ENCODE data around the gene HSPA5.
"Not testable (repeated sequence)": the region's sequence is repeated elsewhere in the genome, so short reads cannot be mapped to it uniquely, and the experiment has no call there.

Gene HSPA5

DNA sequence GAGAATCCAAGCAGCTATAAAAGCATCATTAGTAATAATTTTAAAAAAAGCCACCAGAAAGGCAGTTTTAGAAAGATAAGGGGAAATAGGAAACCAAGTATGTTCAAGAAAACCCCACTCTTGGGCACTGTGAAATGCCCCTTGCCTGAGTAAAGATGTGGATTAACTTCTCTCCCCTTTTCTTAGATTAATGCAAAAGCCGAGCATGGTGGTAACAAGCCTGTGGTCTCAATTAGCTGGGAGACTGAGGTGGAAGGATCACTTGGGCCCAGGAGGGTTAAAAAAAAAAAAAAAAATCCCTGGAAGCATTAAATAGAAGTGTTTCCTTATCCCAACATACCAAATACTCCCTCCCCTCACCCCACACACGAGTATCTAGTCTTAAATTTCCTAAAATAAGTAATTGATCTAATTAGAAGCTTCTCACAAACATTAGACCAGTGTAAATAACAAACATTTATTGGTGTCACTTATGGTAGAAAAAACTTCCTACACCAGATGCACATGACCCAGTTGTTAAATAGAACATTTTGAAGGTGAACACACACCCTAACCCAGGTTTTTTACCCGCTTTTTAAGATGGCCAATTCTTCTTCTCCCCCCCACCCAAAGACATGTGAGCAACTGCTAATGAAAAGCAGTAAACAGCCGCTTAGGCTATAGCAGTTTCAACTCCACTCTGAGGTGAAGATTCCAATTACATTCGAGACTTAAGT lies 5.2 kb downstream of the HSPA5 start:
- TF ChIP-seq, protein P1, sequence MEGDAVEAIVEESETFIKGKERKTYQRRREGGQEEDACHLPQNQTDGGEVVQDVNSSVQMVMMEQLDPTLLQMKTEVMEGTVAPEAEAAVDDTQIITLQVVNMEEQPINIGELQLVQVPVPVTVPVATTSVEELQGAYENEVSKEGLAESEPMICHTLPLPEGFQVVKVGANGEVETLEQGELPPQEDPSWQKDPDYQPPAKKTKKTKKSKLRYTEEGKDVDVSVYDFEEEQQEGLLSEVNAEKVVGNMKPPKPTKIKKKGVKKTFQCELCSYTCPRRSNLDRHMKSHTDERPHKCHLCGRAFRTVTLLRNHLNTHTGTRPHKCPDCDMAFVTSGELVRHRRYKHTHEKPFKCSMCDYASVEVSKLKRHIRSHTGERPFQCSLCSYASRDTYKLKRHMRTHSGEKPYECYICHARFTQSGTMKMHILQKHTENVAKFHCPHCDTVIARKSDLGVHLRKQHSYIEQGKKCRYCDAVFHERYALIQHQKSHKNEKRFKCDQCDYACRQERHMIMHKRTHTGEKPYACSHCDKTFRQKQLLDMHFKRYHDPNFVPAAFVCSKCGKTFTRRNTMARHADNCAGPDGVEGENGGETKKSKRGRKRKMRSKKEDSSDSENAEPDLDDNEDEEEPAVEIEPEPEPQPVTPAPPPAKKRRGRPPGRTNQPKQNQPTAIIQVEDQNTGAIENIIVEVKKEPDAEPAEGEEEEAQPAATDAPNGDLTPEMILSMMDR (IDR thresholded peaks at IDR 0.05; ENCODE audit: extremely low read depth, insufficient read depth, missing control alignments) = no peak
- in situ Hi-C loops (cut with MboI; ENCODE audit: low pct_unique_long_range_greater_than_20kb, low sequenced_read_pairs, unreplicated experiment) = no loop called here
- DNase-seq (ENCODE audit: low spot score) = no peak

GRCh38 chr9:125234099-125234498 lies 7.0 kb downstream of the HSPA5 start:
- DNase-seq (ENCODE audit: low spot score); in situ Hi-C loops (cut with MboI; ENCODE audit: low pct_unique_long_range_greater_than_20kb, low sequenced_read_pairs, unreplicated experiment): not testable (repeated sequence)

- DNase-seq (ENCODE audit: low spot score) = no peak
- in situ Hi-C loops (cut with MboI; ENCODE audit: low pct_unique_long_range_greater_than_20kb, low sequenced_read_pairs, unreplicated experiment) = no loop called here
- TF ChIP-seq, protein P1 (IDR thresholded peaks at IDR 0.05; ENCODE audit: extremely low read depth, insufficient read depth, missing control alignments) = no peak
These were observed 7.5 kb downstream of the HSPA5 start for GRCh38 chr9:125233678-125234077.

- DNase-seq (ENCODE audit: low spot score) = no peak
- in situ Hi-C loops (cut with MboI; ENCODE audit: low pct_unique_long_range_greater_than_20kb, low sequenced_read_pairs, unreplicated experiment) = no loop called here
- TF ChIP-seq, protein P1 (IDR thresholded peaks at IDR 0.05; ENCODE audit: extremely low read depth, insufficient read depth, missing control alignments) = no peak
These were observed 13.4 kb downstream of the HSPA5 start for GRCh38 chr9:125227761-125228160.

GRCh38 chr9:125224858-125225257 lies 16.3 kb downstream of the HSPA5 start:
- in situ Hi-C loops (cut with MboI; ENCODE audit: low pct_unique_long_range_greater_than_20kb, low sequenced_read_pairs, unreplicated experiment); DNase-seq (ENCODE audit: low spot score): not testable (repeated sequence)

- TF ChIP-seq, protein P1 (IDR thresholded peaks at IDR 0.05; ENCODE audit: extremely low read depth, insufficient read depth, missing control alignments) = no peak
- no peak for DNase-seq (ENCODE audit: low spot score)
- in situ Hi-C loops (cut with MboI; ENCODE audit: low pct_unique_long_range_greater_than_20kb, low sequenced_read_pairs, unreplicated experiment) = no loop called here
These were observed 22.5 kb downstream of the HSPA5 start for GRCh38 chr9:125218621-125219020.

GRCh38 chr9:125214186-125214585 lies 27.0 kb downstream of the HSPA5 start:
- TF ChIP-seq, protein P1 (IDR thresholded peaks at IDR 0.05; ENCODE audit: extremely low read depth, insufficient read depth, missing control alignments) = no peak
- no peak for DNase-seq (ENCODE audit: low spot score)
- in situ Hi-C loops (cut with MboI; ENCODE audit: low pct_unique_long_range_greater_than_20kb, low sequenced_read_pairs, unreplicated experiment) = no loop called here

DNA sequence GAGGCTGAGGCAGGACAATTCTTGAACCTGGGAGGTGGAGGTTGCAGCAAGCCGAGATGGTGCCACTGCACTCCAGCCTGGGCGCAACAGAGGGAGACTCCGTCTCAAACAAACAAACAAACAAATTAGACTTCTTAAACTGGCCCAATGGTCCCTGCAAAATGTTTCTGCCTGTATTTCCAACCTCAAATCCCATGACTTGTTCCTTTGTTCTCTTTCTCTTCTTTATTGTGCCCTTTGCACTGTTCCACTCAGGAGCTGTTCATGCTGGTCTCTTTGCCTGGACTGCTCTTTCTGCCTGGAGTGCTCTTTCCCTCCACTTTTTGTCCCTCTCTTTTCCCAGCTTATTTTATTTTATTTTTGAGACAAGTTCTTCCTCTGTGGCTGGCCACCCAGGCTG lies 36.7 kb downstream of the HSPA5 start:
- TF ChIP-seq, protein P1 (IDR thresholded peaks at IDR 0.05; ENCODE audit: extremely low read depth, insufficient read depth, missing control alignments) = no peak
- no peak for DNase-seq (ENCODE audit: low spot score)
- in situ Hi-C loops (cut with MboI; ENCODE audit: low pct_unique_long_range_greater_than_20kb, low sequenced_read_pairs, unreplicated experiment) = no loop called here
